HEK293 (cell line): Measurements from ENCODE around the gene COL4A1.

ENCODE experiments used
- CTCF ChIA-PET: fragments of 350-600 bp; formaldehyde crosslinking; extraction: SDS; loops from one replicate; lab custom pipeline; 2021; ENCODE audit warnings: antibody characterized with exemption; lab: Yijun Ruan, JAX
- POLR2A ChIA-PET: fragments of 300-600 bp; formaldehyde crosslinking; extraction: SDS; loops from one replicate; lab custom pipeline; 2020; ENCODE audit warnings: antibody characterized with exemption, inconsistent platforms; lab: Yijun Ruan, JAX
- H3K27ac ChIP-seq: fragments of 200-500 bp; sonication (Bioruptor generic); 2 replicates; pipeline ENCODE4 v1.5.1; 2014; ENCODE audit warnings: low read depth, low read length, control low read depth, inconsistent platforms; ENCODE audit errors: extremely low read depth
- H3K36me3 ChIP-seq, 2 experiments: fragments of 200-500 bp in 1 of 2; sonication (Bioruptor generic) in 1 of 2; 1 replicate in 1 of 2; 2 replicates in 1 of 2; pipeline ENCODE4 v1.5.1; 2014 to 2017; ENCODE audit warnings: inconsistent platforms in 2 of 2, low read length in 2 of 2; ENCODE audit not compliant: control insufficient read depth in 2 of 2, insufficient read depth in 1 of 2
- H3K4me1 ChIP-seq: fragments of 200-500 bp; sonication (Bioruptor generic); 2 replicates; pipeline ENCODE4 v1.5.1; 2014; ENCODE audit warnings: mild to moderate bottlenecking, low read length, inconsistent platforms; ENCODE audit not compliant: control insufficient read depth, insufficient read depth
- H3K4me3 ChIP-seq: 2 replicates; pipeline ENCODE4 v1.5.1; 2011; ENCODE audit warnings: low read depth, mild to moderate bottlenecking, control low read depth, low read length, moderate library complexity
- H3K9me3 ChIP-seq: fragments of 200-500 bp; sonication (Bioruptor generic); 2 replicates; pipeline ENCODE4 v1.5.1; 2014; ENCODE audit warnings: low read depth, low read length, inconsistent platforms; ENCODE audit not compliant: control insufficient read depth, insufficient read depth
- ELK4 ChIP-seq: IDR thresholded peaks from 2 replicates; pipeline ENCODE4 v1.6.1; 2011; ENCODE audit warnings: mild to moderate bottlenecking, low read depth, low read length, borderline replicate concordance
- HIC1 ChIP-seq: fragments of 450-650 bp; formaldehyde crosslinking; IDR thresholded peaks from 2 replicates; pipeline ENCODE4 v1.5.1; 2016; ENCODE audit warnings: missing biosample characterization, missing genetic modification characterization
- KLF7 ChIP-seq: fragments of 450-650 bp; formaldehyde crosslinking; IDR thresholded peaks from 2 replicates; pipeline ENCODE4 v1.5.1; 2016; ENCODE audit warnings: missing biosample characterization, missing genetic modification characterization, borderline replicate concordance
- TSHZ1 ChIP-seq: fragments of 450-650 bp; formaldehyde crosslinking; IDR thresholded peaks from 2 replicates; pipeline ENCODE4 v1.5.1; 2016; ENCODE audit warnings: missing biosample characterization, missing genetic modification characterization, borderline replicate concordance
- ZBTB7A ChIP-seq: fragments of 450-650 bp; formaldehyde crosslinking; IDR thresholded peaks from 2 replicates; pipeline ENCODE4 v1.5.1; 2016; ENCODE audit warnings: low read depth, missing biosample characterization, missing genetic modification characterization
- ZFP69B ChIP-seq: fragments of 450-650 bp; formaldehyde crosslinking; IDR thresholded peaks from 2 replicates; pipeline ENCODE4 v1.5.1; 2016; ENCODE audit warnings: missing biosample characterization, missing genetic modification characterization
- ZNF121 ChIP-seq: fragments of 450-650 bp; formaldehyde crosslinking; IDR thresholded peaks from 2 replicates; pipeline ENCODE4 v1.5.1; 2016; ENCODE audit warnings: missing biosample characterization, missing genetic modification characterization
- ZNF140 ChIP-seq: fragments of 450-650 bp; formaldehyde crosslinking; IDR thresholded peaks from 2 replicates; pipeline ENCODE4 v1.5.1; 2016; ENCODE audit warnings: missing biosample characterization, missing genetic modification characterization
- ZNF155 ChIP-seq: fragments of 450-650 bp; formaldehyde crosslinking; IDR thresholded peaks from 2 replicates; pipeline ENCODE4 v1.5.1; 2016; ENCODE audit warnings: missing biosample characterization, missing genetic modification characterization
- ZNF157 ChIP-seq: fragments of 450-650 bp; formaldehyde crosslinking; IDR thresholded peaks from 2 replicates; pipeline ENCODE4 v1.5.1; 2016; ENCODE audit warnings: missing biosample characterization, missing genetic modification characterization
- ZNF175 ChIP-seq: fragments of 450-650 bp; formaldehyde crosslinking; IDR thresholded peaks from 2 replicates; pipeline ENCODE4 v1.5.1; 2016; ENCODE audit warnings: missing biosample characterization, missing genetic modification characterization
- ZNF214 ChIP-seq: fragments of 450-650 bp; formaldehyde crosslinking; IDR thresholded peaks from 2 replicates; pipeline ENCODE4 v1.5.1; 2017; ENCODE audit warnings: missing biosample characterization, mild to moderate bottlenecking, missing genetic modification characterization, borderline replicate concordance
- ZNF23 ChIP-seq: fragments of 450-650 bp; formaldehyde crosslinking; IDR thresholded peaks from 2 replicates; pipeline ENCODE4 v1.5.1; 2016; ENCODE audit warnings: missing biosample characterization, missing genetic modification characterization, borderline replicate concordance
- ZNF266 ChIP-seq: fragments of 450-650 bp; formaldehyde crosslinking; IDR thresholded peaks from 2 replicates; pipeline ENCODE4 v1.5.1; 2016; ENCODE audit warnings: missing biosample characterization, missing genetic modification characterization, low read depth
- ZNF404 ChIP-seq: fragments of 450-650 bp; formaldehyde crosslinking; IDR thresholded peaks from 2 replicates; pipeline ENCODE4 v1.5.1; 2017; ENCODE audit warnings: missing biosample characterization, missing genetic modification characterization
- ZNF610 ChIP-seq: fragments of 450-650 bp; formaldehyde crosslinking; IDR thresholded peaks from 2 replicates; pipeline ENCODE4 v1.5.1; 2016; ENCODE audit warnings: missing biosample characterization, missing genetic modification characterization, borderline replicate concordance
- ZNF629 ChIP-seq: fragments of 450-650 bp; formaldehyde crosslinking; IDR thresholded peaks from 2 replicates; pipeline ENCODE4 v1.5.1; 2017; ENCODE audit warnings: missing biosample characterization, missing genetic modification characterization
- ZNF707 ChIP-seq: fragments of 450-650 bp; formaldehyde crosslinking; IDR thresholded peaks from 2 replicates; pipeline ENCODE4 v1.5.1; 2016; ENCODE audit warnings: missing biosample characterization, missing genetic modification characterization
- ZNF777 ChIP-seq: fragments of 450-650 bp; formaldehyde crosslinking; IDR thresholded peaks from 2 replicates; pipeline ENCODE4 v1.5.1; 2017; ENCODE audit warnings: missing biosample characterization, missing genetic modification characterization, borderline replicate concordance
- TF ChIP-seq, protein P1 (sequence below): sonication (generic); formaldehyde crosslinking; IDR thresholded peaks from 2 replicates; pipeline ENCODE4 v1.8.1; 2022; ENCODE audit warnings: mild to moderate bottlenecking, moderate library complexity, missing genetic modification reagents
- TF ChIP-seq, protein P2 (sequence below): fragments of 450-650 bp; formaldehyde crosslinking; IDR thresholded peaks from 2 replicates; pipeline ENCODE4 v1.5.1; 2016; ENCODE audit warnings: missing biosample characterization, missing genetic modification characterization

COL4A1 gene

GRCh38 chr13:110162053-110162452 is 144.9 kb downstream of the COL4A1 start:
- Histone ChIP-seq H3K36me3 (peaks cover 0 to 19% of the 10 kb centered on the region in 2 experiments; a peak in 2 of 3 replicates), H3K27ac (no peak overlapping the region), H3K4me3 (no peak overlapping the region), H3K9me3 (no peaks in the 10 kb centered on the region), H3K4me1 (no peaks in the 10 kb centered on the region)
- TF ChIP-seq ELK4 = no peak
- no peak for TF ChIP-seq ZNF157 (tag by site-specific recombination)
- TF ChIP-seq ZBTB7A (tag by site-specific recombination) = no peak
- no peak for TF ChIP-seq TSHZ1 (tag by site-specific recombination)
- TF ChIP-seq ZNF23 (tag by site-specific recombination) = no peak
- TF ChIP-seq ZNF175 = no peak
- CTCF ChIA-PET = no interaction called here
- POLR2A ChIA-PET = no interaction called here

DNA sequence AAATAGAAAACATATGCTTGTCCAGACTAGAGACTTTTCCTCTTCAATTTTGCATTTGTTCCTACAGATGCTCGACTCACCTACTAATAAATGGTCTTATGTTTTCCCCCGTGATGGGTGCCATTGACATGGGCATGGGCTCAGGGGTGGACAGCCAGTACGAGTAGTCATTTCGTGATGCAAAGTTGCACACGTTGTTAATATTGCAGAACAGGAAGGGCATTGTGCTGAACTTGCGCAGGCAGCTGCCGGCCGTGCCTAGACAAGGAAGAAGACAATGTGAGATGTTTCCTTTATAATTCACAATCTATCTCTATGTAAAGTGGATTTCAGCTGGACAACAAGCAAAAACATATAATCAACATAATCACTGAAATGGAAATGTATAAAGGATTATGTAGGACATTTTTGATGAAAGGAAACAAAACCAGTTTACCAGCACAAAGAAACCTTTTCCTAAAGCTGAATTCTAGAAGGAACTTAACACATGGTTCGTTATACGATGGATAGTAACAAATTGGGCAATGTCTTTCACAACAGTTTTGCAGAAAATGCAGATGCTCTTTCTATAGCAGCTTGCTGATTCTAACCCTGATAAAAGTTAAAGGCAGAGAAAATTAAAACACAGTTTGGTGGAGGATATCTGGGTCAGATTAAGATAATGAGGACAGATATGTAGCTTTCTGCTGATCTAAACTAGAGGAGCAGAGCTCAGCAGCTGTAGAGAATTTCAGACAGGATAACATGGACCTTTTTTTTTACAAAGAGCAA is 145.7 kb downstream of the COL4A1 start:
- CTCF ChIA-PET = no interaction called here
- Histone ChIP-seq H3K4me1 (no peaks in the 10 kb centered on the region), H3K4me3 (no peak overlapping the region), H3K36me3 (peaks cover 0 to 19% of the 10 kb centered on the region in 2 experiments; a peak in 2 of 3 replicates), H3K27ac (no peak overlapping the region), H3K9me3 (no peaks in the 10 kb centered on the region)
- POLR2A ChIA-PET = no interaction called here
- TF ChIP-seq ZNF610 (tag by site-specific recombination) (no peak), ZNF777 (tag by site-specific recombination) (no peak), ZNF23 (tag by site-specific recombination) (no peak), ZFP69B (no peak), KLF7 (tag by site-specific recombination) (no peak), ZNF404 (no peak), ZNF629 (tag by site-specific recombination) (no peak), ZNF266 (tag by site-specific recombination) (no peak), ZNF140 (tag by site-specific recombination) (no peak), ZNF155 (tag by site-specific recombination) (no peak), ZNF214 (tag by site-specific recombination) (no peak), ZNF121 (tag by site-specific recombination) (no peak), ZNF707 (no peak), HIC1 (tag by site-specific recombination) (no peak)
- TF ChIP-seq, protein P1, sequence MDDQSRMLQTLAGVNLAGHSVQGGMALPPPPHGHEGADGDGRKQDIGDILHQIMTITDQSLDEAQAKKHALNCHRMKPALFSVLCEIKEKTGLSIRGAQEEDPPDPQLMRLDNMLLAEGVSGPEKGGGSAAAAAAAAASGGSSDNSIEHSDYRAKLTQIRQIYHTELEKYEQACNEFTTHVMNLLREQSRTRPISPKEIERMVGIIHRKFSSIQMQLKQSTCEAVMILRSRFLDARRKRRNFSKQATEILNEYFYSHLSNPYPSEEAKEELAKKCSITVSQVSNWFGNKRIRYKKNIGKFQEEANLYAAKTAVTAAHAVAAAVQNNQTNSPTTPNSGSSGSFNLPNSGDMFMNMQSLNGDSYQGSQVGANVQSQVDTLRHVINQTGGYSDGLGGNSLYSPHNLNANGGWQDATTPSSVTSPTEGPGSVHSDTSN (CRISPR knock-in tag) = no peak
- TF ChIP-seq, protein P2, sequence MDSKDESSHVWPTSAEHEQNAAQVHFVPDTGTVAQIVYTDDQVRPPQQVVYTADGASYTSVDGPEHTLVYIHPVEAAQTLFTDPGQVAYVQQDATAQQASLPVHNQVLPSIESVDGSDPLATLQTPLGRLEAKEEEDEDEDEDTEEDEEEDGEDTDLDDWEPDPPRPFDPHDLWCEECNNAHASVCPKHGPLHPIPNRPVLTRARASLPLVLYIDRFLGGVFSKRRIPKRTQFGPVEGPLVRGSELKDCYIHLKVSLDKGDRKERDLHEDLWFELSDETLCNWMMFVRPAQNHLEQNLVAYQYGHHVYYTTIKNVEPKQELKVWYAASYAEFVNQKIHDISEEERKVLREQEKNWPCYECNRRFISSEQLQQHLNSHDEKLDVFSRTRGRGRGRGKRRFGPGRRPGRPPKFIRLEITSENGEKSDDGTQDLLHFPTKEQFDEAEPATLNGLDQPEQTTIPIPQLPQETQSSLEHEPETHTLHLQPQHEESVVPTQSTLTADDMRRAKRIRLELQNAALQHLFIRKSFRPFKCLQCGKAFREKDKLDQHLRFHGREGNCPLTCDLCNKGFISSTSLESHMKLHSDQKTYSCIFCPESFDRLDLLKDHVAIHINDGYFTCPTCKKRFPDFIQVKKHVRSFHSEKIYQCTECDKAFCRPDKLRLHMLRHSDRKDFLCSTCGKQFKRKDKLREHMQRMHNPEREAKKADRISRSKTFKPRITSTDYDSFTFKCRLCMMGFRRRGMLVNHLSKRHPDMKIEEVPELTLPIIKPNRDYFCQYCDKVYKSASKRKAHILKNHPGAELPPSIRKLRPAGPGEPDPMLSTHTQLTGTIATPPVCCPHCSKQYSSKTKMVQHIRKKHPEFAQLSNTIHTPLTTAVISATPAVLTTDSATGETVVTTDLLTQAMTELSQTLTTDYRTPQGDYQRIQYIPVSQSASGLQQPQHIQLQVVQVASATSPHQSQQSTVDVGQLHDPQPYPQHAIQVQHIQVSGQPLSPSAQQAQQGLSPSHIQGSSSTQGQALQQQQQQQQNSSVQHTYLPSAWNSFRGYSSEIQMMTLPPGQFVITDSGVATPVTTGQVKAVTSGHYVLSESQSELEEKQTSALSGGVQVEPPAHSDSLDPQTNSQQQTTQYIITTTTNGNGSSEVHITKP (tag by site-specific recombination) = no peak
